ENCODE data around the gene GSTO2.
"Not testable (repeated sequence)": the region's sequence is repeated elsewhere in the genome, so short reads cannot be mapped to it uniquely, and the experiment has no call there.

DNA sequence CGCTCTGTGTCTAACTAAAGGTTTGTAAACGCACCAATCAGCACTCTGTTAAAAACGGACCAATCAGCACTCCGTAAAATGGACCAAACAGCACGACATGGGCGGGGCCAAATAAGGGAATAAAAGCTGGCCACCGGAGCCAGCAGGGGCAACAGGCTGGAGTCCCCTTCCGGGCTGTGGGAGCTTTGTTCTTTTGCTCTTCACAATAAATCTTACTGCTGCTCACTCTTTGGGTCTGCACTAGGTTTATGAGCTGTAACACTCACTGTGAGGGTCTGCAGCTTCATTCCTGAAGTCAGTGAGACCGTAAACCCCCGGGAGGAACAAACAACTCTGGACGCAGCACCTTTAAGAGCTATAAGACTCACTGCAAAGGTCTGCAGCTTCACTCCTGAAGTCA lies 20.1 kb upstream of the GSTO2 start:
- TF ChIP-seq, protein P1, sequence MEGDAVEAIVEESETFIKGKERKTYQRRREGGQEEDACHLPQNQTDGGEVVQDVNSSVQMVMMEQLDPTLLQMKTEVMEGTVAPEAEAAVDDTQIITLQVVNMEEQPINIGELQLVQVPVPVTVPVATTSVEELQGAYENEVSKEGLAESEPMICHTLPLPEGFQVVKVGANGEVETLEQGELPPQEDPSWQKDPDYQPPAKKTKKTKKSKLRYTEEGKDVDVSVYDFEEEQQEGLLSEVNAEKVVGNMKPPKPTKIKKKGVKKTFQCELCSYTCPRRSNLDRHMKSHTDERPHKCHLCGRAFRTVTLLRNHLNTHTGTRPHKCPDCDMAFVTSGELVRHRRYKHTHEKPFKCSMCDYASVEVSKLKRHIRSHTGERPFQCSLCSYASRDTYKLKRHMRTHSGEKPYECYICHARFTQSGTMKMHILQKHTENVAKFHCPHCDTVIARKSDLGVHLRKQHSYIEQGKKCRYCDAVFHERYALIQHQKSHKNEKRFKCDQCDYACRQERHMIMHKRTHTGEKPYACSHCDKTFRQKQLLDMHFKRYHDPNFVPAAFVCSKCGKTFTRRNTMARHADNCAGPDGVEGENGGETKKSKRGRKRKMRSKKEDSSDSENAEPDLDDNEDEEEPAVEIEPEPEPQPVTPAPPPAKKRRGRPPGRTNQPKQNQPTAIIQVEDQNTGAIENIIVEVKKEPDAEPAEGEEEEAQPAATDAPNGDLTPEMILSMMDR (IDR thresholded peaks at IDR 0.05; ENCODE audit: insufficient read depth, low read depth, low read length), result not testable (repeated sequence)
- TF ChIP-seq EZH2 (IDR thresholded peaks at IDR 0.05; ENCODE audit: insufficient read depth, low read length), result not testable (repeated sequence)
